IMR-90 (cell line): ENCODE measurements around the gene DYRK1A. TPM values are rescaled to one million over a fixed set of nuclear protein-coding genes. Genes with fewer than 3 reads are reported as not detected.

Source experiments
- ATAC-seq: fragments of 200-7000 bp; cut with Tn5 transposase; 2 replicates; pipeline ENCODE4 v1.9.1; 2020; ENCODE audit warnings: low read depth, mild to moderate bottlenecking, moderate library complexity
- BruUV-seq: library from RNA; stranded (reverse); fragments of 400-500 nt; replicated peaks from 2 replicates; lab custom pipeline; 2021; lab: Mats Ljungman, UMichigan
- CTCF ChIA-PET: fragments of 300-600 bp; formaldehyde crosslinking; extraction: SDS; loops from one replicate; lab custom pipeline; 2021; ENCODE audit warnings: antibody characterized with exemption; lab: Yijun Ruan, JAX
- POLR2A ChIA-PET: fragments of 300-600 bp; sonication (Branson Sonifier 250); formaldehyde crosslinking; loops from one replicate; lab custom pipeline; 2022; ENCODE audit warnings: antibody characterized with exemption; ENCODE audit not compliant: unreplicated experiment; lab: Charles Lee
- DNase-seq: peaks from one replicate; pipeline ENCODE4 v3.0.0; 2013
- H2AFZ ChIP-seq: replicated peaks from 2 replicates; pipeline ENCODE3; 2013; ENCODE audit warnings: low read length, mild to moderate bottlenecking; ENCODE audit not compliant: poor library complexity
- H2AK5ac ChIP-seq: 2 replicates; pipeline ENCODE4 v1.6.1; 2013; ENCODE audit warnings: low read depth, low read length, inconsistent platforms
- H2AK9ac ChIP-seq: replicated peaks from 2 replicates; pipeline ENCODE3; 2013; ENCODE audit warnings: mild to moderate bottlenecking, low read depth, low read length, moderate library complexity; ENCODE audit not compliant: poor library complexity
- H2BK120ac ChIP-seq: 2 replicates; pipeline ENCODE4 v1.6.1; 2013; ENCODE audit warnings: low read depth, low read length, inconsistent platforms
- H2BK15ac ChIP-seq: 3 replicates; pipeline ENCODE4 v1.6.1; 2013; ENCODE audit warnings: low read depth, low read length, inconsistent platforms
- H2BK20ac ChIP-seq: 2 replicates; pipeline ENCODE4 v1.6.1; 2013; ENCODE audit warnings: low read depth, mild to moderate bottlenecking, inconsistent platforms, low read length, moderate library complexity
- H2BK5ac ChIP-seq: 2 replicates; pipeline ENCODE4 v1.6.1; 2013; ENCODE audit warnings: mild to moderate bottlenecking, low read depth, low read length, inconsistent platforms; ENCODE audit not compliant: poor library complexity, severe bottlenecking
- H3K14ac ChIP-seq: replicated peaks from 2 replicates; pipeline ENCODE4 v1.6.1; 2013; ENCODE audit warnings: low read depth, low read length, inconsistent platforms
- H3K18ac ChIP-seq: 2 replicates; pipeline ENCODE4 v1.6.1; 2013; ENCODE audit warnings: low read depth, low read length, control low read depth
- H3K23ac ChIP-seq: 2 replicates; pipeline ENCODE4 v1.6.1; 2013; ENCODE audit warnings: low read depth, low read length, inconsistent platforms
- H3K27ac ChIP-seq: 2 replicates; pipeline ENCODE4 v1.5.1; 2013; ENCODE audit warnings: mild to moderate bottlenecking, control low read depth, low read length; ENCODE audit not compliant: insufficient read depth
- H3K27me3 ChIP-seq: 2 replicates; pipeline ENCODE4 v1.6.1; 2013; ENCODE audit warnings: low read length; ENCODE audit not compliant: control insufficient read depth, insufficient read depth
- H3K36me3 ChIP-seq: 2 replicates; pipeline ENCODE4 v1.6.1; 2013; ENCODE audit warnings: low read length, mixed read lengths; ENCODE audit not compliant: control insufficient read depth, insufficient read depth
- H3K4ac ChIP-seq: 2 replicates; pipeline ENCODE4 v1.6.1; 2013; ENCODE audit warnings: low read depth, low read length, inconsistent platforms
- H3K4me1 ChIP-seq: 2 replicates; pipeline ENCODE4 v1.6.1; 2013; ENCODE audit warnings: low read length, mixed read lengths; ENCODE audit not compliant: control insufficient read depth, insufficient read depth
- H3K4me2 ChIP-seq: 2 replicates; pipeline ENCODE4 v1.6.1; 2013; ENCODE audit warnings: low read depth, mild to moderate bottlenecking, control low read depth, low read length, moderate library complexity
- H3K4me3 ChIP-seq: 2 replicates; pipeline ENCODE4 v1.5.1; 2013; ENCODE audit warnings: low read depth, mild to moderate bottlenecking, control low read depth, low read length, moderate library complexity; ENCODE audit not compliant: insufficient read depth
- H3K56ac ChIP-seq: 2 replicates; pipeline ENCODE4 v1.6.1; 2013; ENCODE audit warnings: low read length, inconsistent platforms; ENCODE audit not compliant: insufficient read depth; ENCODE audit errors: extremely low read depth
- H3K79me1 ChIP-seq, 2 experiments: 2 replicates each; pipeline ENCODE4 v1.6.1; 2013; ENCODE audit warnings: low read length in 2 of 2, inconsistent platforms in 1 of 2, low read depth in 1 of 2
- H3K9ac ChIP-seq: 2 replicates; pipeline ENCODE4 v1.6.1; 2013; ENCODE audit warnings: low read depth, low read length, control low read depth
- H3K9me1 ChIP-seq: 2 replicates; pipeline ENCODE4 v1.6.1; 2013; ENCODE audit warnings: low read length, inconsistent platforms; ENCODE audit not compliant: insufficient read depth
- H3K9me3 ChIP-seq: 2 replicates; pipeline ENCODE4 v1.6.1; 2013; ENCODE audit warnings: low read length; ENCODE audit not compliant: control insufficient read depth, insufficient read depth
- H4K20me1 ChIP-seq: 2 replicates; pipeline ENCODE4 v1.6.1; 2013; ENCODE audit warnings: low read length, inconsistent platforms; ENCODE audit not compliant: insufficient read depth
- H4K5ac ChIP-seq: 2 replicates; pipeline ENCODE4 v1.6.1; 2013; ENCODE audit warnings: mild to moderate bottlenecking, low read depth, low read length, control low read depth
- H4K8ac ChIP-seq, 2 experiments: 2 replicates each; pipeline ENCODE4 v1.6.1; 2013; ENCODE audit warnings: low read depth in 2 of 2, low read length in 2 of 2, control low read depth in 1 of 2, inconsistent platforms in 1 of 2
- H4K91ac ChIP-seq: 2 replicates; pipeline ENCODE4 v1.6.1; 2013; ENCODE audit warnings: low read depth, low read length, inconsistent platforms; ENCODE audit not compliant: insufficient read depth
- BHLHE40 ChIP-seq: fragments of 150-350 bp; IDR thresholded peaks from 2 replicates; pipeline ENCODE4 v1.6.1; 2016; ENCODE audit warnings: mild to moderate bottlenecking, low read depth, low read length
- CEBPB ChIP-seq: IDR thresholded peaks from 2 replicates; pipeline ENCODE4 v1.6.1; 2012; ENCODE audit warnings: low read depth, low read length, improper control_type of control experiment
- MAFK ChIP-seq: IDR thresholded peaks from 2 replicates; pipeline ENCODE4 v1.6.1; 2012; ENCODE audit warnings: low read depth, low read length, improper control_type of control experiment
- MAZ ChIP-seq: IDR thresholded peaks from 2 replicates; pipeline ENCODE4 v1.6.1; 2012; ENCODE audit warnings: low read depth, mild to moderate bottlenecking, low read length, improper control_type of control experiment, moderate library complexity, borderline replicate concordance
- NFE2L2 ChIP-seq: fragments of 150-350 bp; IDR thresholded peaks from 2 replicates; pipeline ENCODE4 v1.6.1; 2016; ENCODE audit warnings: low read depth, mild to moderate bottlenecking, low read length
- RCOR1 ChIP-seq: IDR thresholded peaks from 2 replicates; pipeline ENCODE4 v1.6.1; 2012; ENCODE audit warnings: mild to moderate bottlenecking, low read length, improper control_type of control experiment; ENCODE audit not compliant: insufficient replicate concordance
- RFX5 ChIP-seq: IDR thresholded peaks from 2 replicates; pipeline ENCODE4 v1.8.0; 2012; ENCODE audit warnings: low read depth, mild to moderate bottlenecking, low read length, moderate library complexity
- SMC3 ChIP-seq: fragments of 150-350 bp; IDR thresholded peaks from 2 replicates; pipeline ENCODE4 v1.6.1; 2016; ENCODE audit warnings: low read depth, mild to moderate bottlenecking, antibody characterized with exemption, low read length, moderate library complexity
- WGBS, 2 experiments: methylation state at CpG; one replicate each; pipeline versions ENCODE4 v1.1.5 to v1.1.7; 2013; ENCODE audit warnings: missing lambda C conversion rate in 2 of 2; ENCODE audit not compliant: insufficient read length in 1 of 2; ENCODE audit errors: extremely low coverage in 2 of 2; 5-methylcytosine and 5-hydroxymethylcytosine counted together
- dilution Hi-C: fragments of 300-500 bp; cut with HindIII; formaldehyde crosslinking; loops from one replicate; pipeline ENCODE4 v1.14.3; 2018; ENCODE audit warnings: low sequenced_read_pairs; ENCODE audit not compliant: unreplicated experiment
- in situ Hi-C: fragments of 300-500 bp; cut with MboI; formaldehyde crosslinking; loops from 3 replicates; pipeline ENCODE4 v1.14.3; 2019; ENCODE audit warnings: low sequenced_read_pairs, inconsistent platforms, mixed read lengths
- intact Hi-C: fragments of 100-400 bp; cut with micrococcal nuclease; formaldehyde crosslinking; loops from 2 replicates; pipeline ENCODE4 v1.10.0; 2022
- polyA plus RNA-seq, 3 experiments: library from polyadenylated mRNA; depleted of rRNA; stranded (reverse); fragments of >200 nt; gene quantifications; 2 replicates each; pipeline ENCODE4 v1.2.3, GENCODE V29; 2012; ENCODE audit warnings: low replicate concordance in 1 of 3
- total RNA-seq: library from RNA; depleted of rRNA; stranded (reverse); fragments of >200 nt; gene quantifications from 2 replicates; pipeline ENCODE4 v1.2.3, GENCODE V29; 2012
- TF ChIP-seq, protein P1 (sequence below): conservative IDR thresholded peaks from 2 replicates; pipeline ENCODE4 v1.5.1; 2012; ENCODE audit warnings: mild to moderate bottlenecking, low read depth, low read length, improper control_type of control experiment

Gene DYRK1A
- total and polyA plus RNA-seq, 2 of the 4 experiments (the other 2 are of a cell fraction) = 18.6 to 50.5 TPM

DNA sequence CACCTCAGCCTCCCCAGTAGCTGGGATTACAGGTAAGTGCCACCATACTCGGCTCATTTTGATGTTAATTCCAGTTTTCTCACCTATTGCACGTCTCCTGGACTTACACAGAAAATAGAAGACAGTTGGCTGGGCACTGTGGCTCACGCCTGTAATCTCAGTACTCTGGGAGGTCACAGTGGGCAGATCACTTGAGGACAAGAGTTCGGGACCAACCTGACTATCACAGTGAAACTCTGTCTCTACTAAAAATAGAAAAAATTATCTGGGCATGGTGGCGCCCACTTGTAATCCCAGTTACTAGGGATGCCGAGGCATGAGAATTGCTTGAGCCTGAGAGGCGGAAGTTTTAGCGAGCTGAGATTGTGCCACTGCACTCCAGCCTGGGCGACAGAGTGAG, 44.1 kb downstream of the DYRK1A start:
- Histone ChIP-seq H4K20me1 (peaks cover 81% of the 10 kb centered on the region), H3K4me1 (peaks cover 28% of the 10 kb centered on the region), H2AFZ (no peak overlapping the region), H2AK5ac (no peak overlapping the region), H3K23ac (no peak overlapping the region), H3K9ac (no peak overlapping the region), H2BK5ac (no peak overlapping the region), H2BK15ac (no peak overlapping the region), H2AK9ac (no peak overlapping the region), H3K4me3 (no peak overlapping the region), H2BK120ac (no peak overlapping the region), H3K18ac (no peak overlapping the region), H3K56ac (no peak overlapping the region), H3K79me1 (peaks cover 15 to 77% of the 10 kb centered on the region in 2 experiments; a peak in 3 of 4 replicates), H3K27me3 (no peaks in the 10 kb centered on the region), H4K91ac (no peak overlapping the region), H3K4ac (no peak overlapping the region), H3K14ac (no peak overlapping the region), H3K4me2 (no peak overlapping the region), H4K8ac (no peak overlapping the region), H3K9me3 (no peaks in the 10 kb centered on the region), H3K36me3 (no peaks in the 10 kb centered on the region), H3K27ac (no peak overlapping the region), H3K9me1 (peaks cover 19% of the 10 kb centered on the region), H4K5ac (no peak overlapping the region), H2BK20ac (no peak overlapping the region)
- CTCF ChIA-PET = interaction anchor here (0.7 kb wide), 1 partner anchor 19 kb away, joined by 5 read pairs; no protein-coding TSS in a partner anchor
- intact Hi-C loops (loop anchor here (5.0 kb wide), 1 partner anchor 38 kb away; no protein-coding TSS in a partner anchor), in situ Hi-C loops (no loop called here), dilution Hi-C loops (no loop called here)
- DNase-seq (no peak), ATAC-seq (no peak)
- POLR2A ChIA-PET = no interaction called here
- TF ChIP-seq MAFK (no peak), RFX5 (no peak), RCOR1 (no peak), SMC3 (no peak), NFE2L2 (no peak), CEBPB (no peak), BHLHE40 (no peak), MAZ (no peak)
- TF ChIP-seq, protein P1, sequence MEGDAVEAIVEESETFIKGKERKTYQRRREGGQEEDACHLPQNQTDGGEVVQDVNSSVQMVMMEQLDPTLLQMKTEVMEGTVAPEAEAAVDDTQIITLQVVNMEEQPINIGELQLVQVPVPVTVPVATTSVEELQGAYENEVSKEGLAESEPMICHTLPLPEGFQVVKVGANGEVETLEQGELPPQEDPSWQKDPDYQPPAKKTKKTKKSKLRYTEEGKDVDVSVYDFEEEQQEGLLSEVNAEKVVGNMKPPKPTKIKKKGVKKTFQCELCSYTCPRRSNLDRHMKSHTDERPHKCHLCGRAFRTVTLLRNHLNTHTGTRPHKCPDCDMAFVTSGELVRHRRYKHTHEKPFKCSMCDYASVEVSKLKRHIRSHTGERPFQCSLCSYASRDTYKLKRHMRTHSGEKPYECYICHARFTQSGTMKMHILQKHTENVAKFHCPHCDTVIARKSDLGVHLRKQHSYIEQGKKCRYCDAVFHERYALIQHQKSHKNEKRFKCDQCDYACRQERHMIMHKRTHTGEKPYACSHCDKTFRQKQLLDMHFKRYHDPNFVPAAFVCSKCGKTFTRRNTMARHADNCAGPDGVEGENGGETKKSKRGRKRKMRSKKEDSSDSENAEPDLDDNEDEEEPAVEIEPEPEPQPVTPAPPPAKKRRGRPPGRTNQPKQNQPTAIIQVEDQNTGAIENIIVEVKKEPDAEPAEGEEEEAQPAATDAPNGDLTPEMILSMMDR = no peak
- BruUV-seq = no TSS peak
- 100% methylated on average over 1 of the region's 9 CpGs; no CpG with 5 or more reads in 1 of the 2 experiments for WGBS, 2 experiments
